Mucosa of stomach (tissue), 1 donor: ENCODE results near the gene AP5M1.
"Not testable (repeated sequence)": the region's sequence is repeated elsewhere in the genome, so short reads cannot be mapped to it uniquely, and the experiment has no call there.

Source experiments
- H3K27me3 ChIP-seq: one replicate; pipeline ENCODE4 v1.7.0; 2013; ENCODE audit warnings: mild to moderate bottlenecking, low read length; ENCODE audit not compliant: control insufficient read depth, insufficient read depth
- H3K36me3 ChIP-seq: one replicate; pipeline ENCODE4 v1.7.0; 2013; ENCODE audit warnings: low read length; ENCODE audit not compliant: control insufficient read depth, insufficient read depth
- H3K4me1 ChIP-seq: one replicate; pipeline ENCODE4 v1.7.0; 2013; ENCODE audit warnings: mild to moderate bottlenecking, low read length; ENCODE audit not compliant: control insufficient read depth, insufficient read depth
- H3K4me3 ChIP-seq: one replicate; pipeline ENCODE4 v1.7.0; 2013; ENCODE audit warnings: low read length
- H3K9ac ChIP-seq: one replicate; pipeline ENCODE4 v1.7.0; 2013; ENCODE audit warnings: mild to moderate bottlenecking, low read length, moderate library complexity
- H3K9me3 ChIP-seq: one replicate; pipeline ENCODE4 v1.7.0; 2013; ENCODE audit warnings: mild to moderate bottlenecking, low read length, moderate library complexity; ENCODE audit not compliant: control insufficient read depth
- donor health status: Pancreatic carcinoma.

AP5M1 gene

DNA sequence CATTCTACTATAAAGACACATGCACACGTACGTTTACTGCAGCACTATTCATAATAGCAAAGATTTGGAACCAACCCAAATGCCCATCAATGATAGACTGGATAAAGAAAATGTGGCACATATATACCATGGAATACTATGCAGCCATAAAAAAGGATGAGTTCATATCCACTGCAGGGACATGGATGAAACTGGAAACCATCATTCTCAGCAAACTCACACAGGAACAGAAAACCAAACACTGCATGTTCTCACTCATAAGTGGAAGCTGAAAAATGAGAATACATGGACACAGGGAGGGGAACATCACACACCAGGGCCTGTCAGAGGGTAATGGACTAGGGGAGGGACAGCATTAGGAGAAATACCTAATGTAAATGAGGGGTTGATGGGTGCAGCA lies 10.6 kb upstream of the AP5M1 start:
- H3K36me3 ChIP-seq, H3K4me1 ChIP-seq, H3K9ac ChIP-seq, H3K27me3 ChIP-seq, H3K4me3 ChIP-seq, H3K9me3 ChIP-seq: not testable (repeated sequence)

DNA sequence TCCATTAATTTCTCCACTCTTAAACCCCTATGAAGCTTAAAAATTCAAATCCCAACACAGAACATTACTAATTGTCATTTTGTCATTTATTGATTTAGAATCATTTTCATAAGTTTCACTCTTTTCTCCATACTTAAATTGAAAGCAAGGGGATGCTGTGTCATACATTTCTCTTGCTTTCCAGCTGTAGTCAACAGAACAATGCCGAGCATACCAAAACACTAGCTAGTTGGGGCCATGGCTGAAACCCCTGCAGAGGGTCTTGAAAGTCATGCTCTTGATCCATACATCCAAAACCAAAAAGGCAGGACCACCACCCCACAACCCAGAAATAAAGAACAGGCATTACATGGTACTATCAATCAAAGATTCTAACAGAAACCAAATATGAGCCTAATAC lies 9.1 kb upstream of the AP5M1 start:
- no peaks in the 10 kb centered on the region for H3K36me3 ChIP-seq
- no peak overlapping the region for H3K9ac ChIP-seq
- no peaks in the 10 kb centered on the region for H3K27me3 ChIP-seq
- H3K4me1 ChIP-seq: no peaks in the 10 kb centered on the region
- H3K9me3 ChIP-seq: no peaks in the 10 kb centered on the region
- no peak overlapping the region for H3K4me3 ChIP-seq

DNA sequence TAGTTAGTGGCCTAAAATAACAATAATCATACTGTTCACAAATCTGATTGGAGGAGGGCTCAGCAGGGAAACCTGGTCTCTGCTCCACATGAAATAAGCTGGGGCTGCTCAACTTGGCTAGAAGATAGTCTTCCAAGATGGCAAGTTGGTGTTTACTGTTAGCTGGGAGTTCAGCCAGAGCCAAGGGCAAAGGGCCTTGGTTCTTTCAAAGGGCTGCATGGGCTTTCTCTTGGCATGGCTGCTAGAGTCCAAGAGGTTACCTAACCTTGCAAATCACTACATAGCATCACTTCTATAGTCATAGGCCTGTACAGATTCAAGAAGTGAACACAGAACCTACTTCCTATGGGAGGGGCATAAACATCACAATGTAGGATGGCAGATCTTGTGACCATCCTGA lies 7.2 kb upstream of the AP5M1 start:
- Histone ChIP-seq H3K4me1 (no peaks in the 10 kb centered on the region), H3K4me3 (no peak overlapping the region), H3K27me3 (no peaks in the 10 kb centered on the region), H3K9ac (no peak overlapping the region), H3K36me3 (no peaks in the 10 kb centered on the region), H3K9me3 (no peaks in the 10 kb centered on the region)

DNA sequence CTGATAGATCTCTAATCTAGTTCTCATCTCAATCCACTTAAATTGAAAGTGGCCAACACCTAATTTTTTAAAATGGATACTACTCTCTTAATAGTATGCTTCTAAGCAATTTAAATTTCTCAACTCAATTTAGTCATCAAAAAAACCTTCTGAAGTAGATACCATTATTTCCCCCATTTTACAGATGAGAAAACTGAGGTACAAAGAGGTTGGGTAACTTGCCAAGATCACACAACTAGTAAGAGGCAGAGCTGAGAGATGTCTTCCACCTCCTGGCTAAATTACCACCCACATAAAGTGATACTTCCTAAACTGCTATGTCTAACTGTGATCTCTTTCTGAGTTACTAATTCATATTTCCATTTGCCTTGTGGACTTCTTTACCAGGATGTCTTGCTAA lies 6.7 kb upstream of the AP5M1 start:
- H3K36me3 ChIP-seq: no peaks in the 10 kb centered on the region
- no peaks in the 10 kb centered on the region for H3K27me3 ChIP-seq
- no peak overlapping the region for H3K9ac ChIP-seq
- no peaks in the 10 kb centered on the region for H3K9me3 ChIP-seq
- no peak overlapping the region for H3K4me3 ChIP-seq
- no peaks in the 10 kb centered on the region for H3K4me1 ChIP-seq

DNA sequence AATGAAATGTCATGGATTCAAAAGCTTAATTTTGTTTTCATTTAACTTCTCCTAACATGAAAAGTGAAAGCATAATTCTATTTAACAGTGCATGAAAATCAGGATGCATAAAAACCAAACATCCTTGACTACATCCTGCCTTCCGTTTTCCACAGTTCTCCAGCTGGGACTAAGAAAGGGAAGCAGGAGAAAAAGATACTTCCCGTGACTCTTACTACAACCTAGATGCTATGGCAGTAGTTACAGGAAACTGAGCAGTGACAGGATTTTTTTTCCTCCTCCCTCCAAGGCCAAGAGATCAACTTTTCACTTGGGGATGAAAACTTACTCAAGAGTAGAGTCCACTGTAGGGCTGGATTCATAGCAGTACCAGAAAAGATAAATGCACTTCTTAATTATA lies 2.7 kb upstream of the AP5M1 start:
- H3K9ac ChIP-seq: no peak overlapping the region
- H3K27me3 ChIP-seq: no peaks in the 10 kb centered on the region
- no peak overlapping the region for H3K4me3 ChIP-seq
- H3K9me3 ChIP-seq: no peaks in the 10 kb centered on the region
- peaks cover 9% of the 10 kb centered on the region for H3K4me1 ChIP-seq
- no peaks in the 10 kb centered on the region for H3K36me3 ChIP-seq

DNA sequence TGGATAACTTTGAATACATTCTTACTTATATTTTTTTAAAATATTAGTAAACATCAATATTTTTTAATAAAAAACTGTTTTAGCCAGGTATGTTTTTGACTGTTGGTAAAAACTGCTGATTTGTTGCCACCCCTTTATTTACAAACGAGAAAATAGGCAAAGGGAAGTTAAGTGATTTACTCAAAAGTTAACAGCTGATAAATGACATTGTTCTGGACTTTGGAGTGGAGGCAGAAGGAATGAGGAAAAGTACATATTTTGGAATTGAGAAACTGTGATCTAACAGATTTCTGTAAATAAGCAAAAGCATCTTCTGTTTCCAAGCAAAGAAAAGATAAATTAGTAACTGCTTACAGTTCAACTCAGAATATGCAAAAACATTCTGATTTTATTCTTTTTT lies 4.5 kb downstream of the AP5M1 start:
- H3K36me3 ChIP-seq: no peaks in the 10 kb centered on the region
- H3K4me3 ChIP-seq: no peak overlapping the region
- no peak overlapping the region for H3K9ac ChIP-seq
- H3K9me3 ChIP-seq: no peaks in the 10 kb centered on the region
- H3K4me1 ChIP-seq: peaks cover 9% of the 10 kb centered on the region
- H3K27me3 ChIP-seq: no peaks in the 10 kb centered on the region

DNA sequence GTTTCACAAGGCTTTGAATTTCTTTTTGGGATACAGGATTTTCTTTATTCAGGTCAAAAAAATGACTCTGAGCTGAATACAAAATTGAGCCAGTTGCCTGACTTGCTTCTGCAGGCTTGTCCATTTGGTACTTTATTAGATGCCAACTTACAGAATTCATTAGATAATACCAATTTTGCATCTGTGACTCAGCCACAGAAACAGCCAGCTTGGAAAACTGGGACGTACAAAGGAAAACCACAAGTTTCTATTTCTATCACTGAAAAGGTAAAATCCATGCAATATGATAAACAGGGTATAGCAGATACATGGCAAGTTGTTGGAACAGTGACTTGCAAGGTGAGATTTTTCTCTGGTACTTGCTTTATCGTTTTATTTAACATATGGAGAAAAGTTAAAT lies 5.8 kb downstream of the AP5M1 start:
- Histone ChIP-seq H3K9ac (no peak overlapping the region), H3K36me3 (no peaks in the 10 kb centered on the region), H3K4me1 (peaks cover 9% of the 10 kb centered on the region), H3K27me3 (no peaks in the 10 kb centered on the region), H3K4me3 (no peak overlapping the region), H3K9me3 (no peaks in the 10 kb centered on the region)

DNA sequence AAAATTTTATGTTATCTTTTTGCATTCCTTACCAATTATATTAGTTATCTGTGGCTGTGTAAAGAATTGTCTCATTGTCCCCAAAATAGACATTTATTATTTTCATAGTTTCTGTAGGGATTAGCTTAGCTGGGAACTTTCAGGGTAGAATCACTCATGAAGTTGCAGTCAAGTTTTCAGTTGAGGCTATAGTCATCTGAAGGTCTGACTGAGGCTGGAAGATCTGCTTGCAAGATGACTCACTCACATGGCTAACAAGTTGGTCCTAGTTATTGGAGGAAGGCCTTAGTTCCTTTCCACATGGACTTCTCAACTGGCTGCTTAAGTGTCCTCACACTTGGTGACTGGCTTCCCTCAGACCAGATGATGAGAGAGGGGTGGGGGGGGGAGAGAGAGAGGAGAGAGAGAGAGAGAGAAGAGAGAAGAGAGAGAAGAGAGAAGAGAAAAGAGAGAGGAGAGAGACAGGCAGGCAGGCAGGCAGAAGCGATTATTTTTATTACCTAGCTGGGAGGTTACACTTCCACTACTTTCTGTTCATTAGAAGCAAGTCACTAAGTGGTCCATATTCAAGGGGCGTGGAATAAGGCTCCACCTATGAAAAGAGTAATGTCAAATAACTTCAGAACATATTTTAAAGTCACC lies 6.4 kb downstream of the AP5M1 start:
- H3K9me3 ChIP-seq: no peaks in the 10 kb centered on the region
- no peaks in the 10 kb centered on the region for H3K27me3 ChIP-seq
- no peak overlapping the region for H3K9ac ChIP-seq
- H3K4me3 ChIP-seq: no peak overlapping the region
- peaks cover 8% of the 10 kb centered on the region for H3K4me1 ChIP-seq
- H3K36me3 ChIP-seq: no peaks in the 10 kb centered on the region

DNA sequence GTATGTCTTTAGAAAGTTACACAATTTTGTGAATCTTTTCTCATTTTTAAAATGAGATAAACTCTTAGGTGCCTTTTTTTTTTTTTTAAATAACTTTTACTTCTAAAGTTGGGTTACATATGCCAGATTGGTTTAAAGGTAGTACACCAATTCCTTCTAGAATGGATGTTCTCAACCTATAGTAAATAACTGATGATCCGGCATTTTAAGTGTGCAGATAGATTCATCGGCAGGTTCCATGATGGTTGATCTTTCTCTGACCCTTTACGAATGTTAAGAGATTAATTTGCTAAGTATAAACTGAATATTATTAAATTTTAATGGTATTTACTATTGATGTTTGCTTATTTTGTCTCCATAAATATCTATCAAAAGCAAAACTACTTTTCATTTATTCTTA lies 8.3 kb downstream of the AP5M1 start:
- no peaks in the 10 kb centered on the region for H3K9me3 ChIP-seq
- peaks cover 5% of the 10 kb centered on the region for H3K36me3 ChIP-seq
- no peaks in the 10 kb centered on the region for H3K4me1 ChIP-seq
- no peak overlapping the region for H3K4me3 ChIP-seq
- no peak overlapping the region for H3K9ac ChIP-seq
- H3K27me3 ChIP-seq: no peaks in the 10 kb centered on the region

DNA sequence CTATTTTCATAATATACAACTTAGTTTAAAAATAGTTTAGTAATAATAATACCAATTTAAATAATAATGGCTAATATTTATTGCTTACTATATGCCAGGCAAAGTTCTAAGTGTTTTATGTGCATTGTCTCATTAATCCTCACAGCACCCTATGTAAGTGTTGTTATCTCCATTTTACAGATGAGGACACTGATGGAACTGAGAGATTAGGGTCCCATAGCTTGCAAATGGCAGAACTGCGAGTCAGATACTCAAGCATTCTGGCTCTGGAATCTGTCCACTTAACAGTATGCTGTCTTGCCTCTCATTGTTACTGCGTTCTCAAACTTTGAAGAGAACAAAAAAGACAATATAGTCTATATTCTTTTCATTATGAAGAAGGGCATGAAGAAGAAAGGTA lies 19.0 kb downstream of the AP5M1 start:
- Histone ChIP-seq H3K27me3 (no peaks in the 10 kb centered on the region), H3K4me1 (no peaks in the 10 kb centered on the region), H3K36me3 (no peaks in the 10 kb centered on the region), H3K9ac (no peak overlapping the region), H3K4me3 (no peak overlapping the region), H3K9me3 (no peaks in the 10 kb centered on the region)

DNA sequence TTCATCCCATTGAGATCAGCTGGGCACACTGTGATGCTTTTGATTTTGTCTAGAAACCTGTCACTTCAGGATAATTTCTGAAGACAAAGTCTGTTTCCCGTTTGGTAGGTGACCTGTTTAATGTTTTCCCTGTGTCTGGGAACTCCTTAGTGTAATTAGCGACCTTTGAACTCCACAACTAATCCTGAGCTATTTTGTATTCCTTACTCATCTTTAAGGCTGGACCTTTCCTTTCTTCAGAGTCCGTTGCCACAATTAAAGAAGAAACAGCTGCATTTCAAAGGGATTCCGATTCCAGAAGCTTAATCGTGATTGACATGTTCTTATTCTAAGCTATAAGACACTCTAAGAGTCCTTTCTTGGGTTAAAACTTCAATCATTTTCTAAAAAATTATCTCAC lies 22.0 kb downstream of the AP5M1 start:
- H3K27me3 ChIP-seq: no peaks in the 10 kb centered on the region
- H3K4me3 ChIP-seq: no peak overlapping the region
- H3K9ac ChIP-seq: no peak overlapping the region
- no peaks in the 10 kb centered on the region for H3K9me3 ChIP-seq
- no peaks in the 10 kb centered on the region for H3K36me3 ChIP-seq
- no peaks in the 10 kb centered on the region for H3K4me1 ChIP-seq

DNA sequence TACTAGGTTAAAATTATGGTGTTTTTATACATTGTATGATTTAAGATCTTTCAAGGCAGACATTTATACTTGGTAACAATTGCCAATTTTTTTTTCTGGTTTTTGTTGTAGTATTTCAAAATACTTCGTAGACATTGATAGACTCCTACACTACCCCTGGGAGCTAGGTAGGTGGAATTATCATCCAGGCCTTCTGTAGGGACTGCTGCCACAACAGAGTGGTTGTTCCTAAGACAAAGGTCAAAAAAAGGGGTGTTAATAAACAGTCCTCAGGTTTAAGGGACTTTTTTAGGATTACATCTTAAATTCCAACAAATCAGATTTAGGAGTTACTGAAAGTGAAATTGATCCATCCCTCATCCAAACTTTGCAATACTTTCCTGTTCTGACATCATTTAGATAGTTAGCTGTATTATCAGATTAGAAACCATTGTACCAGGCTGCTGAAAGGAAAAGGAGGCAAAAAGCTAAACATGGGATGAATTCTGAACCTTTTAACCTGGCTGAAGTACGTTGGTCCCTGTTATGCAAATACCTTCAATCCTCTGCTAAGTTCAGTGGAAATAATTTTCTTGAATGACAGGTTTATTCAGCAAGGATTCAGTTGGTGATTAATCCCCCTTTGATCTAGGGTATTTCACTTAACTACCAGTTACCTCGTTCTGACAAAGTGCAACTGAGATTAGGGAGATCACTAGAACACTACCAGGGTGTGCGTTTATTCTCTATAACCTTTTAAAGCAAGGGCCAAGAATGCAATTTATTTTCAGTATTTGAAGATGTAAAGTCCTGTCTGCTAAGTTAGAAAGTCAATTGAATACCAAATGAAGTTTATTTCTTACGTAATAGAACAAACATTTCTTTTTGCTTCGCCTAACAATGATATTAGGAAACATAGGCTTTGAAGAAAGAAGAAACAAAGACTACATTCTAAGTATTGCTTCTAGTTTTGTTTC lies 23.2 kb downstream of the AP5M1 start:
- H3K36me3 ChIP-seq: no peaks in the 10 kb centered on the region
- H3K4me3 ChIP-seq: no peak overlapping the region
- H3K9me3 ChIP-seq: no peaks in the 10 kb centered on the region

More for the DNA sequence above, 23.2 kb downstream of the AP5M1 start:
- Histone ChIP-seq H3K9ac (no peak overlapping the region), H3K4me1 (no peaks in the 10 kb centered on the region), H3K27me3 (no peaks in the 10 kb centered on the region)
